RWPE1 (cell line): ENCODE measurements around the gene PPY.

Experiments
- CTCF ChIA-PET: fragments of 350-600 bp; sonication (Branson Sonifier 250); formaldehyde crosslinking; extraction: SDS; loops from one replicate; lab custom pipeline; 2021; lab: Yijun Ruan, JAX
- POLR2A ChIA-PET: fragments of 400-600 bp; formaldehyde crosslinking; extraction: SDS; loops from one replicate; lab custom pipeline; 2020; ENCODE audit warnings: antibody characterized with exemption; ENCODE audit not compliant: low non-redundant PET; lab: Yijun Ruan, JAX
- DNase-seq: peaks from one replicate; pipeline ENCODE4 v3.0.0; 2012; ENCODE audit warnings: low spot score
- H3K27ac ChIP-seq: fragments of 450-650 bp; 2 replicates; pipeline ENCODE4 v1.5.1; 2017
- TF ChIP-seq, protein P1 (sequence below): fragments of 450-650 bp; conservative IDR thresholded peaks from 2 replicates; pipeline ENCODE4 v1.5.1; 2017; ENCODE audit warnings: low read depth, mild to moderate bottlenecking

The PPY gene

DNA sequence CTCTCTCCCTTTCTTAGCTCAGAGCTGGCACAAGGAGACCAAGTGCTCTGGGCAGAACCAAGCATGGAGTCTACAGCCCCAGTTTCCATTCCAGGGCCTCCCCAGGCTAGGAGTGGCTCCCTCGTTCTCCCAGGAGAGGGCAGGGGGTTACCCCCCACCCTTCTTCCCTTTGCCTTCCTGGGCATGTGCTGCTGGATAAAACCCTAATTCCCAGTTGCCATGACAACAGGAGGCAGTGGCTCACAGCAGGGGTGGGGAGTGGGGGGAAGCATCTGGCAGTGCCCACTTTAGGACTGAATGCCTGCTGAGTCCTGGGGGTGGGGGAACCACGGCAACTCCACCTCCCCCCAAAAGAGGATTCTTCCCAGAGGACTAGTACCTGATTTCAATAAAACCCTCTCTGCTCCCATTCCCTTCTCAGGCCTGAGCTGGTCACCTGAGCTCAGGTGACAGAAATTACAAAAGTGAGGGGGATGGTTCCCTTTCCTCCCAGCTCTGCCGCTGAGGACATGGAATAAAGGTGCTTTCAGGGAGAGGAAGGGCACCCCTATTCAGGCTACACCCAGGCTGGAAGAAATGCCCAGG lies 36.8 kb downstream of the PPY start:
- peak overlapping the region; percentile 15; the same call in 1 of the 2 replicates for H3K27ac ChIP-seq
- CTCF ChIA-PET = interaction anchor here (0.6 to 1.1 kb wide), 2 partner anchors 86 to 88 kb away, joined by 3 to 4 read pairs; no protein-coding TSS in a partner anchor
- TF ChIP-seq, protein P1, sequence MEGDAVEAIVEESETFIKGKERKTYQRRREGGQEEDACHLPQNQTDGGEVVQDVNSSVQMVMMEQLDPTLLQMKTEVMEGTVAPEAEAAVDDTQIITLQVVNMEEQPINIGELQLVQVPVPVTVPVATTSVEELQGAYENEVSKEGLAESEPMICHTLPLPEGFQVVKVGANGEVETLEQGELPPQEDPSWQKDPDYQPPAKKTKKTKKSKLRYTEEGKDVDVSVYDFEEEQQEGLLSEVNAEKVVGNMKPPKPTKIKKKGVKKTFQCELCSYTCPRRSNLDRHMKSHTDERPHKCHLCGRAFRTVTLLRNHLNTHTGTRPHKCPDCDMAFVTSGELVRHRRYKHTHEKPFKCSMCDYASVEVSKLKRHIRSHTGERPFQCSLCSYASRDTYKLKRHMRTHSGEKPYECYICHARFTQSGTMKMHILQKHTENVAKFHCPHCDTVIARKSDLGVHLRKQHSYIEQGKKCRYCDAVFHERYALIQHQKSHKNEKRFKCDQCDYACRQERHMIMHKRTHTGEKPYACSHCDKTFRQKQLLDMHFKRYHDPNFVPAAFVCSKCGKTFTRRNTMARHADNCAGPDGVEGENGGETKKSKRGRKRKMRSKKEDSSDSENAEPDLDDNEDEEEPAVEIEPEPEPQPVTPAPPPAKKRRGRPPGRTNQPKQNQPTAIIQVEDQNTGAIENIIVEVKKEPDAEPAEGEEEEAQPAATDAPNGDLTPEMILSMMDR = no peak
- DNase-seq = no peak
- POLR2A ChIA-PET = no interaction called here

DNA sequence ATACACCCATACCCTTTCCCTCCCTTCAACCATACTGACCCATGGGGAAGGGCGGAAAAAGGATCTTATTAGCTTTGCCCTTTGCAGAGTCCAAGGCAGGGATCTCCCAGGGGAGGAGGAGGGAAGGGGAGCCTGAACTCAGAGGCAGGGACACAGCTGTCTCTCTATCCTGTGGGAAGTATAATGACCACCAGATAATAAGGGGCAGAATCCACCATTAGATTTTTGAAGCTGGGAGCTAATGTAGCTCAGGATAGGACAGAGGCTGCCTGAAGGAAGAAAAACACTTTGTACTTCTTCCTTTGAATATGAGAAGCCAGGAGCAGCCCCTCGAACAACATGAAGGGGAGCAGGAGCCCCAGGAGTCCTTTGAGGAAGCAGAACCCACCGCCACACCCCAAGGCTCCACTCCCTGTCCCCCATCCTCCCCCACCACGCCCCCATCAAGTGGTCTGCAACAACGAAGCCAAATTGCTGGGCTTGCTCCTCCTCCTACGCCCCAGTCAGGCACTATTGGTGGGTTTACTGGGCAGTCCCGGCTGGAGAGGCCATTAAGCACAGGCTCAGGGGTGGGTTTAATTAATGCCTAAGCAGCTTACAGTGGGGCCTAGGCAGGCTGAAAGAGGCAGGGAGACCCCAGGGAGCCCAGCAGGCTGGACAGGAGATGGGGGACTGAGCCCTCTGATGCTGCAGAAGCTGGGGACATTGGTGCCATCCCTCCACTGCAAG lies 40.3 kb downstream of the PPY start:
- CTCF ChIA-PET = interaction anchor here (0.7 to 8.5 kb wide), 2 partner anchors 8 to 23 kb away, joined by 4 to 56 read pairs; no protein-coding TSS in a partner anchor

GRCh38 chr17:43900858-43901754 lies 41.2 kb downstream of the PPY start:
- POLR2A ChIA-PET = no interaction called here
- no peak for DNase-seq
- no peak overlapping the region for H3K27ac ChIP-seq
- CTCF ChIA-PET = interaction anchor here (0.6 to 8.5 kb wide), 2 partner anchors 22 to 93 kb away, joined by 3 to 56 read pairs; no protein-coding TSS in a partner anchor
- TF ChIP-seq, protein P1 = no peak

More for the DNA sequence above, 40.3 kb downstream of the PPY start:
- DNase-seq = no peak
- TF ChIP-seq, protein P1 = no peak
- no peak overlapping the region for H3K27ac ChIP-seq
- POLR2A ChIA-PET = no interaction called here

DNA sequence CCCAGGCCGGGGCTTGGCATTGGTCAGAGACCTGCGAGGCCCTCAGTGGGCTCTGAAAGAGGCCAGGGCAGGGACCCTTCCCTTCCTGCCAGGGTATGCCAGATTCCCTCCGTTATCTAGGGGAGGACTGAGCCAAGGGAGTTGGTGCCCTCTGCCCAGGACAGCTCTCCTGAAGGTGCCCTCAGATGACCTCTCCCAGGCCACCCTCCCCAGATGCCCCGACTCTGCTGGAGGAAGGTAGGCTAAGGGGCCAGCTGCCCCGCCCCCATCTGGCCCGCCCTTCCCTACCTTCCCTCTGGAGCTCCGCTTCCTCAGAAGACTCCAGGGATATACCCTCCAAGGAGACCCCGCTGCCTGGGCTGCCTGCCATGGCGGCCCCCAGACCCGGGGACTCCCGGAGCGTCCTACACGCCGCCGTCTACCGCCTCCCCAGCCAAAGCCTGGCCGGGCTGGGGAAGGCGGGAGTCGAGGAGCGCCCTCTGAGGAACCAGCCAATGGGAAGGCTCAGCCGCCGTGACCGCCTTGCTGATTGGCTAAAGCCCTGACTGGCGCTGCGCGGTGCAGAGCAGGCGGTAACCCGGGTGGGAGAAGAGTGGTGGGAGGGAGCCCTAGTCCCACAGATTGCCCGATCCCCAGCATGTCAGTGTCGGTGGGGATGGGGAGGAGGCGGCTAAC lies 42.0 kb downstream of the PPY start:
- H3K27ac ChIP-seq = no peak overlapping the region
- peak; percentile 97 for DNase-seq
- POLR2A ChIA-PET = interaction anchor here (0.6 kb wide), 1 partner anchor 321 kb away, joined by 3 read pairs; no protein-coding TSS in a partner anchor
- CTCF ChIA-PET = interaction anchor here (1.1 to 8.5 kb wide), 2 partner anchors 10 to 21 kb away, joined by 6 to 56 read pairs; no protein-coding TSS in a partner anchor
- TF ChIP-seq, protein P1 = no peak

DNA sequence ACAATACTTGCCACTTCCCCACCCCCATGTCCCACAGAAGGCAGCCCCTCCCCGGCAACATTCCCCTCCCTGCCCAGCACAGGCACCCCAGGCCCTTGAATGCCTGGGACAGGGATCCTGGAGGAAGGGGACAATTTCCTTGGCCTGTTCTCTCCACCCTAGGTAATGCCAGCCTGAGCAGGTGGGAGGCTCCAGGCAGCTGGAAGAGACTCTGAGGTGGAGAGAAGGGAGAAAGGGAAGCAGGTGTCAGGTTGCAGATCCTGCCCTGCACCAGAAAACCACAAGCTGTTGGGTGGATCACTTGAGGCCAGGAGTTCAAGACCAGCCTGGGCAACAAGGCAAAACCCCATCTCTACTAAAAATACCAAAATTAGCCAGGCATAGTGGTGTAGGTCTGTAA lies 43.8 kb downstream of the PPY start:
- DNase-seq = no peak
- ChIA-PET POLR2A (no interaction called here), CTCF (interaction anchor here (0.6 to 8.5 kb wide), 4 partner anchors 15 to 84 kb away, joined by 3 to 56 read pairs (median 4); no protein-coding TSS in a partner anchor)
- H3K27ac ChIP-seq = no peak overlapping the region
- TF ChIP-seq, protein P1 = no peak
